ENCODE results near the gene SCNN1A.

Gene SCNN1A

GRCh38 chr12:6376079-6376869 is 911 bp upstream of the SCNN1A start:
- peak overlapping the region; percentile 55 for H3K27ac ChIP-seq (ENCODE audit: low read length)

GRCh38 chr12:6374786-6375160 is 590 bp downstream of the SCNN1A start:
- Histone ChIP-seq H3K4me3 (ENCODE audit: low read length in 2 of 2) (no peak overlapping the region), H3K4me1 (ENCODE audit: control insufficient read depth, insufficient read depth, low read length) (peaks cover 29% of the 10 kb centered on the region), H3K27me3 (ENCODE audit: control insufficient read depth in 1 of 2, insufficient read depth in 2 of 2, low read length in 2 of 2) (no peaks in the 10 kb centered on the region), H3K9me3 (ENCODE audit: control insufficient read depth in 2 of 2, low read length in 2 of 2) (no peaks in the 10 kb centered on the region), H3K36me3 (ENCODE audit: control insufficient read depth in 2 of 2, insufficient read depth in 2 of 2, low read length in 2 of 2) (no peaks in the 10 kb centered on the region), H3K9ac (ENCODE audit: low read length in 2 of 2) (no peak overlapping the region), H3K27ac (ENCODE audit: low read length) (no peak overlapping the region)

More at GRCh38 chr12:6376079-6376869, 911 bp upstream of the SCNN1A start:
- peak overlapping the region in 1 of 2 donors; percentile 42 for H3K9ac ChIP-seq (ENCODE audit: low read length in 2 of 2)
- no peaks in the 10 kb centered on the region for H3K36me3 ChIP-seq (ENCODE audit: control insufficient read depth in 2 of 2, insufficient read depth in 2 of 2, low read length in 2 of 2)
- H3K9me3 ChIP-seq (ENCODE audit: control insufficient read depth in 2 of 2, low read length in 2 of 2), result no peaks in the 10 kb centered on the region
- no peaks in the 10 kb centered on the region for H3K27me3 ChIP-seq (ENCODE audit: control insufficient read depth in 1 of 2, insufficient read depth in 2 of 2, low read length in 2 of 2)
- peak overlapping the region in 1 of 2 donors; percentile 40 for H3K4me3 ChIP-seq (ENCODE audit: low read length in 2 of 2)
- peaks cover 36% of the 10 kb centered on the region for H3K4me1 ChIP-seq (ENCODE audit: control insufficient read depth, insufficient read depth, low read length)

GRCh38 chr12:6374028-6374785 is 1.2 kb downstream of the SCNN1A start:
- Histone ChIP-seq H3K36me3 (ENCODE audit: control insufficient read depth in 2 of 2, insufficient read depth in 2 of 2, low read length in 2 of 2) (no peaks in the 10 kb centered on the region), H3K9ac (ENCODE audit: low read length in 2 of 2) (no peak overlapping the region), H3K9me3 (ENCODE audit: control insufficient read depth in 2 of 2, low read length in 2 of 2) (no peaks in the 10 kb centered on the region), H3K4me1 (ENCODE audit: control insufficient read depth, insufficient read depth, low read length) (peaks cover 25% of the 10 kb centered on the region), H3K4me3 (ENCODE audit: low read length in 2 of 2) (no peak overlapping the region), H3K27ac (ENCODE audit: low read length) (no peak overlapping the region), H3K27me3 (ENCODE audit: control insufficient read depth in 1 of 2, insufficient read depth in 2 of 2, low read length in 2 of 2) (no peaks in the 10 kb centered on the region)

- Histone ChIP-seq H3K27me3 (ENCODE audit: control insufficient read depth in 1 of 2, insufficient read depth in 2 of 2, low read length in 2 of 2) (no peaks in the 10 kb centered on the region), H3K4me1 (ENCODE audit: control insufficient read depth, insufficient read depth, low read length) (peaks cover 22% of the 10 kb centered on the region), H3K36me3 (ENCODE audit: control insufficient read depth in 2 of 2, insufficient read depth in 2 of 2, low read length in 2 of 2) (no peaks in the 10 kb centered on the region), H3K9ac (ENCODE audit: low read length in 2 of 2) (no peak overlapping the region), H3K4me3 (ENCODE audit: low read length in 2 of 2) (no peak overlapping the region), H3K27ac (ENCODE audit: low read length) (no peak overlapping the region), H3K9me3 (ENCODE audit: control insufficient read depth in 2 of 2, low read length in 2 of 2) (no peaks in the 10 kb centered on the region)
Observed at GRCh38 chr12:6373022-6373787, 2.2 kb downstream of the SCNN1A start.

- Histone ChIP-seq H3K27ac (ENCODE audit: low read length) (no peak overlapping the region), H3K4me3 (ENCODE audit: low read length in 2 of 2) (no peak overlapping the region), H3K27me3 (ENCODE audit: control insufficient read depth in 1 of 2, insufficient read depth in 2 of 2, low read length in 2 of 2) (no peaks in the 10 kb centered on the region), H3K36me3 (ENCODE audit: control insufficient read depth in 2 of 2, insufficient read depth in 2 of 2, low read length in 2 of 2) (no peaks in the 10 kb centered on the region), H3K4me1 (ENCODE audit: control insufficient read depth, insufficient read depth, low read length) (peaks cover 20% of the 10 kb centered on the region), H3K9me3 (ENCODE audit: control insufficient read depth in 2 of 2, low read length in 2 of 2) (no peaks in the 10 kb centered on the region), H3K9ac (ENCODE audit: low read length in 2 of 2) (peak overlapping the region in 1 of 2 donors; percentile 29)
Observed at GRCh38 chr12:6372403-6373003, 2.9 kb downstream of the SCNN1A start.

GRCh38 chr12:6370994-6371754 is 4.2 kb downstream of the SCNN1A start:
- H3K9me3 ChIP-seq (ENCODE audit: control insufficient read depth in 2 of 2, low read length in 2 of 2), result no peaks in the 10 kb centered on the region
- H3K27ac ChIP-seq (ENCODE audit: low read length), result no peak overlapping the region
- H3K36me3 ChIP-seq (ENCODE audit: control insufficient read depth in 2 of 2, insufficient read depth in 2 of 2, low read length in 2 of 2), result no peaks in the 10 kb centered on the region
- H3K9ac ChIP-seq (ENCODE audit: low read length in 2 of 2), result peak overlapping the region in 1 of 2 donors; percentile 13
- H3K27me3 ChIP-seq (ENCODE audit: control insufficient read depth in 1 of 2, insufficient read depth in 2 of 2, low read length in 2 of 2), result no peaks in the 10 kb centered on the region
- H3K4me3 ChIP-seq (ENCODE audit: low read length in 2 of 2), result no peak overlapping the region
- peaks cover 7% of the 10 kb centered on the region for H3K4me1 ChIP-seq (ENCODE audit: control insufficient read depth, insufficient read depth, low read length)

- H3K4me1 ChIP-seq (ENCODE audit: control insufficient read depth, insufficient read depth, low read length), result peaks cover 2% of the 10 kb centered on the region
- no peaks in the 10 kb centered on the region for H3K27me3 ChIP-seq (ENCODE audit: control insufficient read depth in 1 of 2, insufficient read depth in 2 of 2, low read length in 2 of 2)
- H3K9ac ChIP-seq (ENCODE audit: low read length in 2 of 2), result peak overlapping the region in 1 of 2 donors; percentile 13
- no peaks in the 10 kb centered on the region for H3K36me3 ChIP-seq (ENCODE audit: control insufficient read depth in 2 of 2, insufficient read depth in 2 of 2, low read length in 2 of 2)
- H3K9me3 ChIP-seq (ENCODE audit: control insufficient read depth in 2 of 2, low read length in 2 of 2), result no peaks in the 10 kb centered on the region
- H3K4me3 ChIP-seq (ENCODE audit: low read length in 2 of 2), result no peak overlapping the region
- no peak overlapping the region for H3K27ac ChIP-seq (ENCODE audit: low read length)
Observed at GRCh38 chr12:6370576-6370935, 4.8 kb downstream of the SCNN1A start.

GRCh38 chr12:6369916-6370575 is 5.3 kb downstream of the SCNN1A start:
- H3K27me3 ChIP-seq (ENCODE audit: control insufficient read depth in 1 of 2, insufficient read depth in 2 of 2, low read length in 2 of 2), result no peaks in the 10 kb centered on the region
- no peak overlapping the region for H3K4me3 ChIP-seq (ENCODE audit: low read length in 2 of 2)
- H3K9me3 ChIP-seq (ENCODE audit: control insufficient read depth in 2 of 2, low read length in 2 of 2), result no peaks in the 10 kb centered on the region
- H3K36me3 ChIP-seq (ENCODE audit: control insufficient read depth in 2 of 2, insufficient read depth in 2 of 2, low read length in 2 of 2), result no peaks in the 10 kb centered on the region
- no peak overlapping the region for H3K27ac ChIP-seq (ENCODE audit: low read length)
- peaks cover 2% of the 10 kb centered on the region for H3K4me1 ChIP-seq (ENCODE audit: control insufficient read depth, insufficient read depth, low read length)
- no peak overlapping the region for H3K9ac ChIP-seq (ENCODE audit: low read length in 2 of 2)

- no peaks in the 10 kb centered on the region for H3K27me3 ChIP-seq (ENCODE audit: control insufficient read depth in 1 of 2, insufficient read depth in 2 of 2, low read length in 2 of 2)
- H3K9ac ChIP-seq (ENCODE audit: low read length in 2 of 2), result no peak overlapping the region
- H3K4me3 ChIP-seq (ENCODE audit: low read length in 2 of 2), result no peak overlapping the region
- peaks cover 2% of the 10 kb centered on the region for H3K4me1 ChIP-seq (ENCODE audit: control insufficient read depth, insufficient read depth, low read length)
- no peaks in the 10 kb centered on the region for H3K9me3 ChIP-seq (ENCODE audit: control insufficient read depth in 2 of 2, low read length in 2 of 2)
- H3K36me3 ChIP-seq (ENCODE audit: control insufficient read depth in 2 of 2, insufficient read depth in 2 of 2, low read length in 2 of 2), result no peaks in the 10 kb centered on the region
- no peak overlapping the region for H3K27ac ChIP-seq (ENCODE audit: low read length)
Observed at GRCh38 chr12:6368906-6369525, 6.3 kb downstream of the SCNN1A start.

Data from stomach smooth muscle (tissue), 2 donors.